NCI-H460 (cell line): Measurements from ENCODE around the gene ZNF625. TPM values are rescaled to one million over a fixed set of nuclear protein-coding genes. Genes with fewer than 3 reads are reported as not detected.

Experiments
- DNase-seq: peaks from one replicate; pipeline ENCODE4 v3.0.0-alpha.2; 2016; ENCODE audit warnings: low read depth; ENCODE audit errors: extremely low read depth
- polyA plus RNA-seq: library from polyadenylated mRNA; depleted of rRNA; stranded (reverse); fragments of >200 nt; gene quantifications from 2 replicates; pipeline ENCODE4 v1.2.3, GENCODE V29; 2014; cell fraction: nucleus; rRNA removed
- total RNA-seq: library from RNA; depleted of rRNA; stranded (reverse); fragments of >200 nt; shearing (Covaris generic); gene quantifications from 2 replicates; pipeline ENCODE4 v1.2.3, GENCODE V29; 2014; rRNA removed

The ZNF625 gene
- not detected in 2 replicates for total RNA-seq
- not detected in 2 replicates for polyA plus RNA-seq

DNA sequence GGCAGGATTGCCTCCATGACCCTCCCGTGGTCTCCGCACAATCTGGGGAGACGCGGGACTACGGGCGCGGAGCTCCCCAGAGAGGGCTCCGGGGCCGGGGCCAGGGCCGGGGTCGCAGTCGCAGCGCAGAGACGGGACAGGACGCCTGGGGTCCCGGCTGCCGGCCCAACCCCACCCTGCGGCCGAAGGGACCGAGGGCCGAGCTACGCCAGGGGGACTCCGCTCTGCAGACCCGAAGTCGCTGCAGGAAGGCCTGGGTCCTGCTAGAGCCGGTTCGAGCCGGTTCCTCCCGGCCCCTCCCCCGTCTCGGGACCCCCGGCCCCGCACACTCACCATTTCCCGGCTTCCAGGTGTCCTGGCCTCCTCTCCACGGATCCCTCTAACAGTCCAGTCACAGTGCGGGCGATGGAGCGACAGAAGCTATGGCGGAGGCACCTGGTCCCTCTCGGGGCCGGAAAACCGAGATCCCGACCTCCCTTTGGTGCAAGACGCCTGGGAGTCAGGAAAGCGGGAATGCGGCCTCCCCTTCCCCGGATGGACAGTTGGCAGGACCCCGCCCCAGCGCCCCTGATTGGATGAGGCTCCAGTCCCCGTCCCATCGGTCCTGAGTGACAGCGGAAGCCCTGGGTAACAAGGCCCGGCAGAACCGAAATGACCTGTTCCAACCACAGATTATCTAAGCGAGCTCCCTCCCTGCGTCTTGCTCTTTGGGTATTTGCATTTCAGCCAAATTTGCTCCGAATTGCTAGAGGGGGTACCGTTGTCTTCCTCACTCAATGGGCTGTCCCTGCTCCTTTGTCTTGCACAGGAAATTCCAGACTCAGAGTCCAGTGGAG is at the start of gene ZNF625:
Gene ZNF625, minus strand, starts transcription at position 512 of the 836 bp plus-strand sequence. Its CDS starts 176 bp downstream, at position 336.
- no peak for DNase-seq

DNA sequence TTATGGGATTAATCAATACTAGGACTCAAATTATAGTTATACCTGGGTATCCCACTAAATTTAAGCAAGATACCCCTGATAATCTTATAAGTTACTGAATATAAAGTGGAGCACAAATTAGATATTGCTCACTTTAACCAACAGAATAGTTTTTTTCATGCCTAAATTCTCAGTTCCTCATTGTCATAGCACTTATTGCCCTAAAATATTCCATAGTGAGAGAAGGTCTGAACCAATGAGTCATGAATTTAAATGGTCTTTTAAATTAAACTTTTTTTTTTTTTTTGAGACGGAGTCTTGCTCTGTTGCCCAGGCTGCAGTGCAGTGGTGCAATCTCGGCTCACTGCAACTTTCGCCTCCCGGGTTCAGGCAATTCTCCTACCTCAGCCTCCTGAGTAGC is 48.8 kb upstream of the ZNF625 start:
- DNase-seq, result no peak

DNA sequence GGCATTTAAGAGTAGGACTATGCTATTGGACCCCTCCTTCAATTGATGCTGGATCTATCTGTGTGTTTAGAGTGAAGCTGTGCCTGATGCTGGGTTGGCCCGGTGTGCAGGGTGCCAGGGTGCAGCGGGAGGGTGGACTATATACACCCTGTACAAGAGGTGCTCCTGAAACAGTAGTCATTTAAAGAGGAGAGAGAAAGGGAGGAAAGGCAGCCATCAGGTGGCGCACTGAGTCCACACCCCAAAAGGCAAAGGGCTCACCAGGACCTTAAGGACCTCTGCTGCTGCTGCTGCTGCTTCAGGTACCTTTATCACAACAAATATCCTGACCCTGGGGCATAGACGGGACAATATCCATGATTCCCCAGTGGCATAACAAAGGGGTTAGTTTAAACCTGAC is 45.7 kb upstream of the ZNF625 start:
- no peak for DNase-seq

- DNase-seq, result no peak
These were observed 43.4 kb upstream of the ZNF625 start for GRCh38 chr19:12199757-12200419.

DNA sequence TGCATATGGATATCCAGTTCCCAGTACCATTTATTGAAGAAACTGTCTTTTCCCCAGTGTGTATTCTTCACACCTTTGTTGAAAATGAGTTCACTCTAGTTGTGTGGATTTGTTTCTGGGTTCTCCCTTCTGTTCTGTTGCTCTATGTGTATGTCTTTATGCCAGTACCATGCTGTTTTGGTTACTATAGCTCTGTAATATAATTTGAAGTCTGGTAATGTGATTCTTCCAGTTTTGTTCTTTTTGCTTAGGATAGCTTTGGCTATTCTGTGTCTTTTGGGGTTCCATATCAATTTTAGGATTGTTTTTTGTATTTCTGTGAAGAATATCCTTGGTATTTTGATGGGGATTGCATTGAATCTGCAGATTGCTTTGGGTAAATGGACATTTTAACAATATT is 41.6 kb upstream of the ZNF625 start:
- DNase-seq, result no peak

DNA sequence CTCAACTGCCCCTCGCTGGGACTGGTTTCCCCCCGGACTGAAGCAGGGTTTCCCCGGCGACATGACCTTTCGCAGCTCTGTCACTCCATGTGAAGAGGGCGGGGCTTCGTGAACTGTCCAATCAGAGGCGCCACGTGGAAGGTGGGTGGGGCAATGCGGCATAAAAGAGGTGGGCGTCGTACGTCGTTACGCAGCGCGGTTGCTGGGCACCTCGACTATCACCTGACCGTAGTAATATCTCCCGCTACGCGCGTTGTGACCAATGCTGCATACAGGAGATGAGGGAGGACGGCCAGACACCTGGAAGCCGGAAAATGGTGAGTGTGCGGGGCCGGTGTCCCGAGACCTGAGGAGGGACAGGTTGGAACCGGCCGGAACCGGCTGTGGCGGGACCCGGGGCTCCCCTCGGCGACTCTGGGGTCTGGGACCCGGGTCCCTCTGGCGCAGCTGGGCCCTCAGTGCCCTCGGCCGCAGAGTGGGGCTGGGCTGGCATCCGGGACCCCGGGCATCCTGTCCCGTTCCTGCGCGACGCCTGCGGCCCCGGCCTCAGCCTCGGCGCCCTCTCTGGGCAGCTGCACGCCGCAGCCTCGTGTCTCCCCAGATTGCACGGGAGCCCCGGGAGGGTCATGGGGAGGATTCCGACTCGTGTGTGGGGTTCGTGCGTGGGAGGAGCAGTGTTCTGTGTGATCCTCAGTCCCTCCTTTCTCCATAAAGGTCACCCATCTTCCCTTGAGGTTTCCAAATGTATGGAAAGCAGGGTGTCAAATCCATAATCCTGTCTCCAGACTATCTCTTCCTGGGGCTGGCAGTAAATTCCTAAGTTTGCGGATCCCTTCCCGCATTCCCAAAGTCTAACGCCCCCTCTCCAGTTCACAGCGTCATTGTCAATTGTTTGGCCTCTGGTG is 38.5 kb upstream of the ZNF625 start:
- no peak for DNase-seq

DNA sequence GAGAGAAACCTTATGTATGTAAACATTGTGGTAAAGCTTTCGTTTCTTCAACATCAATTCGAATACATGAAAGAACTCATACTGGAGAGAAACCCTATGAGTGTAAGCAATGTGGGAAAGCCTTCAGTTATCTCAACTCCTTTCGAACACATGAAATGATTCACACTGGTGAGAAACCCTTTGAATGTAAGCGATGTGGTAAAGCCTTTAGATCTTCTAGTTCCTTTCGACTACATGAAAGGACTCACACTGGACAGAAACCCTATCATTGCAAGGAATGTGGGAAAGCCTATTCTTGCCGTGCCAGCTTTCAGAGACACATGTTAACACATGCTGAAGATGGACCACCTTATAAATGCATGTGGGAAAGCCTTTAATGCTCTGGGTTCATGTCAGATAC is 31.1 kb upstream of the ZNF625 start:
- DNase-seq, result no peak

GRCh38 chr19:12180377-12180776 is 23.8 kb upstream of the ZNF625 start:
- DNase-seq, result no peak

GRCh38 chr19:12166626-12167025 is 10.1 kb upstream of the ZNF625 start:
- no peak for DNase-seq

DNA sequence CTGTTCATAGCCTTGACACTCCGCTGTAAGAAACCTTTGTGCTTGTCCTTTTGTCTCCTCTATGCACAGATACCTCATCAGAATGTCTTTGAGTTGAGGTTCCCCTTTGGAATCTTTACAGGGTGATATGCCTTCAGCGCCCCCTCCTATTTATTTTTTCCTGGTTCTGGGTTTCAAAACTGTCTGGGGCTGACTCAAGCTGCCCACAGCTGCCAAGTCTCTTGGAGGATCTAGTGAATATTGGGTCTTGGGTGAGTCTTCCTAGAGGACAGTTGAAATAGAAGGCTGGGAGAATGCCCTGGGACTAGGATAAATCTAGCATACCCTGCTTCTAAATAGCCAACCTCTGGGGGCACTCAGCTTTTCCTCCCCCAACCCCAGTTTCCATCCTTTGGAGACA is 7.3 kb upstream of the ZNF625 start:
- no peak for DNase-seq

DNA sequence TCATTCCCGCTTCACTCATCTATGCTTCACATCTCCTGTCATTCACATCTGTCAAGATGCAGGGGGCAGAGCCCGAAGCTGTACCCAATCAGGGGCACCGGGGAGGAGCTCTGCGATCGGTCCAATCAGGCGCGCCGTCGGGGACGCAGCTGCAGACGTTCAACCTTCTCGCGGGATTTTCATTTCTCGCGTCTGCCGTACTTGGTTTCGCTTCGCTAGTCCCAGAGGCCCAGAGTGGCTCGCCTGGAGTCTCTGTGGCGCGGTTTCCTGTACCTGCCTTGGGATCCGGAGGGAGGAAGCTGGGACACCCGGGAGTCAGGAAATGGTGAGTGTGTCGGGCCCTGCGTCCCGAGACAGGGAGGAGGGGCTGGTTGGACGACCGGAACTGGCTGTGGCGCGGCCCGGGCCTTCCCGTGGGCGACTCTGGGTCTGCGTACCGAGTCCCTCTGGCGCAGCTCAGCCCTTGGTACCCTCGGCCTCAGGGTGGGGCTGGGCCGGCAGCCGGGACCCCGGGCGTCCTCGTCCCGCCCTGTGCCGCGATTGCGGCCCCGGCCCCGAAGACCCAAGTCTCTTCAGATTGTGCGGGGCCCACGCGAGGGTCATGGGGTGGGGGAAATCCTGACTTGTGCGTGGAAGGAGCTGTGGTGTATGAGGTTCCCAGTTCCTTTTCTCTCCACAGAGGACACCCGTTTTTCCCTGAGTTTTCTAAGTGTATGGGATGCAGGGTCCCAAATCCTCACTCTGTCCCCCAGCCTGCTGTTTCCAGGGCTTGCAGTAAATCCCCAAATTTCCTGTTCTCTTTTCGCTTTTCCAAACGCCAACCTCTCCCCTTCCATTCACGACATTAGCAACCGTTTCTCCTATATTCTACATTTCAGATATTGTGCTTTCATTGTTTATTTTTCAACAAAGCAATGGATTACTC is 6.6 kb upstream of the ZNF625 start, which contains the start of gene ZNF136:
Gene ZNF136, plus strand, starts transcription at position 215 of the 925 bp plus-strand sequence. Its CDS starts 108 bp downstream, at position 323.
- DNase-seq, result peak; percentile 85

DNA sequence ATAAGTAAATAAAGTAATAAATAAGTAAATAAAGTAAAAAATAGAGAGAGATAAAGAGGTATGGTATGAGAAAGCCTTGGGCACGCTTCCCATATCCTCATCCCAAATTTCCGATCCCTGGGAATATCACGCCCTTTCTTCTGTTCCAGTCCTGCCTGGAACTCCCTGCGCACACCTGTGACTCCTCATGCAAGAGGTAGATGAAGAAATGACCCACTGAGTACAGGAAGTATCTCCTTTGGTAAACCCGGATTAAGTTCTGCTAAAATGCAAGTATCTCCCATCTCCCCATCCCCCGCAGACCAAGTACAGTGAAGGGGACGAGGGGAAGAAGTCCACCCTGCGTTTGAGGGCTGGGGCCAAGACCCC is 6.0 kb upstream of the ZNF625 start:
- no peak for DNase-seq

DNA sequence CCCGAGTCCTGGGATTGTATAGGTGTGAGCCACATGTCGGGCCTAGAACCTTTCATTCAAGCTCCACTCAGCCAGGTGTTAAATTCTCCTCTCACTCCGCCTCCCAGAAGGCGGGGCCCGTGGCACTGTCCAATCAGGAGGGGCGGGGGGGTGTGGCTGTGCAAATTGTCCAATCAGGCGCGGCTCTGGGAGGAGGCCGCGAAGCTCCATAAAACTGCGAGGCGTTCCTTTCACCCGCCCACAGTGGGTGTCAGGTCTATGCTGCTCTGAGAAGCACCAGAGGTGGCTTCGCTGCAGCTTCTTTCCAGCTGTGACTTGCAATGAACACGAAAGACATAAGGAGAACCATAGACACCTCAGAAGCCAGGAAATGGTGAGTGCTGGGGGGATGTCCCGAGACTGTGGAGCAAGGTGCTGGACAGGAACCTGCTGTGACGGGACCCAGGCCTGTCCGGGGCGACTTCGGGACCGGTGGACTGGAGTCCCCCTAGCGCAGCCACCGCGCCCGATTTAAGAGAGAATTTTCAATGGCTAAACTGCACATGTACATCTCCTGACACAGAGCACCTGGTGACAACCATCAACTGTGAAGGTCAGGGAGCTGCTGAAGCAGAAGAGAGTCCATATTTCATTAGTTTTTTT is 3.4 kb upstream of the ZNF625 start:
- no peak for DNase-seq

- no peak for DNase-seq
These were observed 1.1 kb downstream of the ZNF625 start for GRCh38 chr19:12155324-12155860.

DNA sequence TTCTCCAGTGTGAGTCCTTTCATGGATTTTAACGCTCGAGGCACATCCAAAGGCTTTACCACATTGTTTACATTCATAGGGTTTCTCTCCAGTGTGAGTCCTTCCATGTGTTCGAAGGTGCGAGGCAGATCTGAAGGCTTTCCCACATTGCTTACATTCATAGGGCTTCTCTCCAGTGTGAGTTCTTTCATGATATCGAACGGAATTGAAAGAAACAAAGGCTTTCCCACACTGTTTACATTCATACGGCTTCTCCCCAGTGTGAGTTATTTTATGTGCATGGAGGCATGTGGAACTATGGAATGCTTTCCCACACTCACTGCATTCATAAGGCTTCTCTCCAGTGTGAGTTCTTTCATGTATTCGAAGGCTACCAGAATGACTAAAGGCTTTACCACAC is 11.2 kb downstream of the ZNF625 start:
- DNase-seq, result no peak

GRCh38 chr19:12141405-12141736 is 15.2 kb downstream of the ZNF625 start:
- DNase-seq, result no peak

GRCh38 chr19:12140545-12141404 is 15.8 kb downstream of the ZNF625 start:
- peak; percentile 25 for DNase-seq

DNA sequence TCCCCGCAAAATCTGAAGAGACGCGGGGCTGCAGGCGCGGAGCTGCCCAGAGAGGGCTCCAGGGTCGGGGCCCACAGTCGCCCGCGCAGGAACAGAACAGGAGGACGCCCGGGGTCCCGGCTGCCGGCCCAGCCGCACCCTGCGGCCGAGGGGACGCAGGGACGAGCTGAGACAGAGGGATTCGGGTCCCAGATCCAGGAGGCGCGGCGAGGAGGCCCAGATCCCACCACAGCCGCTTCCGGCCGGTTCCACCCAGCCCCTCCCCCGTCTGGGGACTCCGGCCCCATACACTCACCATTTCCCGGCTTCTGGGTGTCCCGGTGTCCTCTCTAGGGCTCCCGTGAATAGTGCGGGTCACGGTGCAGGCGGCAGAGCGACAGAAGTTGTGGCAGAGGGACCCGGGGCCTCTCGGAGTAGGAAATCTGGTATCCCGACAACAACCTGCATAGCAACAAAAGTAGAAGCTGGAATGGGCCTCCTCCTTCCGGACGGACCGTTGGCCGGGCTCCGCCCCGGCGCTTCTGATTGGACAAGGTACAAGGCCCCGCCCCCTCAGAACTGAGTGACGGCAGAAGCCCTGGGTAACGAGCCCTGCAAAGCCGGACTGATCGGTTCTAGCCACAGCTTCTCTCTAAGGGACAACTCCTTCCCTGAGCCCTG is 16.5 kb downstream of the ZNF625 start, which contains the start of gene ZNF20:
Gene ZNF20, minus strand, starts transcription at position 466 of the 660 bp plus-strand sequence. Its CDS starts 168 bp downstream, at position 298.
- DNase-seq, result peak; percentile 33
